ENCODE data around the gene TXNIP.
A peak's percentile ranks its signal among the peaks of the same experiment; 100 is the strongest.

Gene TXNIP

GRCh38 chr1:145985129-145985501 is 11.3 kb downstream of the TXNIP start:
- no peak for DNase-seq (ENCODE audit: low read depth)

GRCh38 chr1:145983960-145984830 is 12.2 kb downstream of the TXNIP start:
- DNase-seq (ENCODE audit: low read depth): no peak

GRCh38 chr1:145983206-145983675 is 13.1 kb downstream of the TXNIP start:
- no peak for DNase-seq (ENCODE audit: low read depth)

- no peak for DNase-seq (ENCODE audit: low read depth)
Observed at GRCh38 chr1:145982010-145982723, 14.2 kb downstream of the TXNIP start.

- DNase-seq (ENCODE audit: low read depth): no peak
Observed at GRCh38 chr1:145980457-145980994, 15.9 kb downstream of the TXNIP start.

- DNase-seq (ENCODE audit: low read depth): no peak
Observed at GRCh38 chr1:145979746-145980456, 16.5 kb downstream of the TXNIP start.

GRCh38 chr1:145978854-145979745 is 17.3 kb downstream of the TXNIP start:
- DNase-seq (ENCODE audit: low read depth): no peak

GRCh38 chr1:145978471-145978853 is 17.9 kb downstream of the TXNIP start:
- no peak for DNase-seq (ENCODE audit: low read depth)

GRCh38 chr1:145977486-145978470 is 18.6 kb downstream of the TXNIP start:
- no peak for DNase-seq (ENCODE audit: low read depth)

- no peak for DNase-seq (ENCODE audit: low read depth)
Observed at GRCh38 chr1:145977016-145977415, 19.4 kb downstream of the TXNIP start.

GRCh38 chr1:145975216-145975615 is 21.2 kb downstream of the TXNIP start:
- no peak for DNase-seq (ENCODE audit: low read depth)

- DNase-seq (ENCODE audit: low read depth): no peak
Observed at GRCh38 chr1:145974721-145975120, 21.7 kb downstream of the TXNIP start.

- no peak for DNase-seq (ENCODE audit: low read depth)
Observed at GRCh38 chr1:145972580-145972979, 23.8 kb downstream of the TXNIP start.

- no peak for DNase-seq (ENCODE audit: low read depth)
Observed at GRCh38 chr1:145967288-145967687, 29.1 kb downstream of the TXNIP start.

- DNase-seq (ENCODE audit: low read depth): no peak
Observed at GRCh38 chr1:145965119-145965744, 31.1 kb downstream of the TXNIP start.

GRCh38 chr1:145964328-145965118 is 31.9 kb downstream of the TXNIP start, which contains the start of the genes ANKRD34A and POLR3GL:
TSS of gene ANKRD34A (minus strand) at chr1:145964575. CDS start at chr1:145961759, 2,816 bp downstream.
TSS of gene POLR3GL (plus strand) at chr1:145964690. CDS start at chr1:145974866, 10,176 bp downstream.
- peak; percentile 81 for DNase-seq (ENCODE audit: low read depth)

GRCh38 chr1:145963265-145964019 is 32.9 kb downstream of the TXNIP start:
- DNase-seq (ENCODE audit: low read depth): no peak
